ENCODE results near the gene JADE2. TPM values are rescaled to one million over a fixed set of nuclear protein-coding genes. Genes with fewer than 3 reads are reported as not detected.

JADE2 gene
- polyA plus RNA-seq, 1 experiment: 15.5 TPM

- Histone ChIP-seq H3K36me3 (ENCODE audit: control insufficient read depth, insufficient read depth, low read length) (peaks cover 7% of the 10 kb centered on the region), H3K4me3 (ENCODE audit: low read depth, low read length) (no peak overlapping the region), H3K27me3 (ENCODE audit: control insufficient read depth, insufficient read depth, low read length) (no peaks in the 10 kb centered on the region)
- DNase-seq (ENCODE audit: low read depth): no peak
- ChIA-PET CTCF (interaction anchor here (1.2 to 3.0 kb wide), 3 partner anchors 17 to 32 kb away, joined by 4 to 11 read pairs (median 5); no protein-coding TSS in a partner anchor), POLR2A (no interaction called here)
- TF ChIP-seq CTCF (IDR thresholded peaks at IDR 0.05; ENCODE audit: insufficient read depth, low read depth, low read length): no peak
Measured at GRCh38 chr5:134609232-134609851, 83.9 kb downstream of the JADE2 start.

DNA sequence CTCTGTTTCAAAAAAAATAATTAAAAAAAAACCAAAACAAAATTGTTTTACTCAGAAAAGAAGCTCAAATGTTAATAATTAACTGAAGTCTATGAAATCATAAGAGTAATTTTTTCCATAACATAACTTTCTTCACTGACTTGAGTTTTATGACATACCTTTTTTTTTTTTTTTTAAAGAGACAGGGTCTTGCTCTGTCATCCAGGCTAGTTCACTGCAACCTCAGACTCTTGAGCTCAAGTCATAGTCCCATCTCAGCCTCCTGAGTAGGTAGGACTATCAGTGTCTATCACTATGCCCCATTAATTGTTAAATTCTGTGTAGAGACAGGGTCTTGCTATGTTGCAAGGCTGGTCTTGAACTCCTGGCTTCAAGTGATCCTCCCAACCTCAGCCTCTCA is 85.3 kb downstream of the JADE2 start:
- H3K4me3 ChIP-seq (ENCODE audit: low read depth, low read length): no peak overlapping the region
- peaks cover 6% of the 10 kb centered on the region for H3K36me3 ChIP-seq (ENCODE audit: control insufficient read depth, insufficient read depth, low read length)
- ChIA-PET POLR2A (no interaction called here), CTCF (interaction anchor here (3.0 kb wide), 1 partner anchor 24 kb away, joined by 11 read pairs; no protein-coding TSS in a partner anchor)
- no peaks in the 10 kb centered on the region for H3K27me3 ChIP-seq (ENCODE audit: control insufficient read depth, insufficient read depth, low read length)
- DNase-seq (ENCODE audit: low read depth): no peak
- TF ChIP-seq CTCF (IDR thresholded peaks at IDR 0.05; ENCODE audit: insufficient read depth, low read depth, low read length): no peak

- no peak for DNase-seq (ENCODE audit: low read depth)
- Histone ChIP-seq H3K4me3 (ENCODE audit: low read depth, low read length) (no peak overlapping the region), H3K27me3 (ENCODE audit: control insufficient read depth, insufficient read depth, low read length) (no peaks in the 10 kb centered on the region), H3K36me3 (ENCODE audit: control insufficient read depth, insufficient read depth, low read length) (peaks cover 5% of the 10 kb centered on the region)
- ChIA-PET CTCF (interaction anchor here (3.0 kb wide), 1 partner anchor 25 kb away, joined by 11 read pairs; no protein-coding TSS in a partner anchor), POLR2A (no interaction called here)
- no peak for TF ChIP-seq CTCF (IDR thresholded peaks at IDR 0.05; ENCODE audit: insufficient read depth, low read depth, low read length)
Measured at GRCh38 chr5:134611515-134611914, 86.0 kb downstream of the JADE2 start.

- ChIA-PET CTCF (no interaction called here), POLR2A (no interaction called here)
- DNase-seq (ENCODE audit: low read depth): no peak
- no peak for TF ChIP-seq CTCF (IDR thresholded peaks at IDR 0.05; ENCODE audit: insufficient read depth, low read depth, low read length)
- H3K4me3 ChIP-seq (ENCODE audit: low read depth, low read length): no peak overlapping the region
- H3K36me3 ChIP-seq (ENCODE audit: control insufficient read depth, insufficient read depth, low read length): peaks cover 5% of the 10 kb centered on the region
- H3K27me3 ChIP-seq (ENCODE audit: control insufficient read depth, insufficient read depth, low read length): no peaks in the 10 kb centered on the region
Measured at GRCh38 chr5:134614450-134615085, 89.1 kb downstream of the JADE2 start.

DNA sequence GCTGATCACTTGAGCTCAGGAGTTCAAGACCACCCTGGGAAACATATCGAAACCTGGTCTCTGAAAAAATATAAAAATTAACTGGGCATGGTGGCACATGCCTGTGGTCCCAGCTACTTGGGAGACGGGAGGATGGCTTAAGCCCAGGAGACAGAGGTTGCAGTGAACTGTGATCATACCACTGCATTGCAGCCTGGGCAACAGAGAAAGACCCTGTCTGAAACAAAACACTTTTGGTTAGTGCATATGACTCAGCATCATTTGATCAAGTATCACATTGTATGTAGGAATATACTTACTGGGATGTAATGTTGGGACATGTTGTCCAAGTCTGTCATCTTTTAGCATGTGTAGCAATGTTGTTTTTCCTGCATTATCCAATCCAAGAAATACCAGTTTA is 95.2 kb downstream of the JADE2 start:
- DNase-seq (ENCODE audit: low read depth): no peak
- POLR2A ChIA-PET: no interaction called here
- peaks cover 2% of the 10 kb centered on the region for H3K36me3 ChIP-seq (ENCODE audit: control insufficient read depth, insufficient read depth, low read length)
- H3K4me3 ChIP-seq (ENCODE audit: low read depth, low read length): no peak overlapping the region
- CTCF ChIA-PET: no interaction called here
- no peak for TF ChIP-seq CTCF (IDR thresholded peaks at IDR 0.05; ENCODE audit: insufficient read depth, low read depth, low read length)
- H3K27me3 ChIP-seq (ENCODE audit: control insufficient read depth, insufficient read depth, low read length): no peaks in the 10 kb centered on the region

Data from BJ (cell line).